GM12892 (cell line): Measurements from ENCODE around the gene C6orf132.

Experiments
- POLR2A ChIP-seq: IDR thresholded peaks from 2 replicates; pipeline ENCODE4 v1.6.1; 2011; ENCODE audit warnings: low read depth, low read length, control low read depth
- POLR2AphosphoS5 ChIP-seq: IDR thresholded peaks from 2 replicates; pipeline ENCODE4 v1.6.1; 2011; ENCODE audit warnings: low read depth, low read length, control low read depth
- TAF1 ChIP-seq: IDR thresholded peaks from 2 replicates; pipeline ENCODE4 v1.6.1; 2011; ENCODE audit warnings: low read depth, mild to moderate bottlenecking, control low read depth, low read length, borderline replicate concordance

- no peak for TF ChIP-seq POLR2AphosphoS5
- no peak for TF ChIP-seq POLR2A
- no peak for TF ChIP-seq TAF1
Measured at GRCh38 chr6:42131531-42131930, 10.9 kb downstream of the C6orf132 start.
